NCI-H2196 (cell line): ENCODE results near the gene CEP350.
"Not testable (repeated sequence)": the region's sequence is repeated elsewhere in the genome, so short reads cannot be mapped to it uniquely, and the experiment has no call there.

Experiments used
- DNase-seq: peaks from one replicate; lab custom pipeline; 2025; ENCODE audit not compliant: unreplicated experiment; lab: John Stamatoyannopoulos, UW

The CEP350 gene

GRCh38 chr1:179984942-179985341 is 30.3 kb downstream of the CEP350 start:
- DNase-seq = no peak

- no peak for DNase-seq
Measured at GRCh38 chr1:179990847-179991246, 36.2 kb downstream of the CEP350 start.

DNA sequence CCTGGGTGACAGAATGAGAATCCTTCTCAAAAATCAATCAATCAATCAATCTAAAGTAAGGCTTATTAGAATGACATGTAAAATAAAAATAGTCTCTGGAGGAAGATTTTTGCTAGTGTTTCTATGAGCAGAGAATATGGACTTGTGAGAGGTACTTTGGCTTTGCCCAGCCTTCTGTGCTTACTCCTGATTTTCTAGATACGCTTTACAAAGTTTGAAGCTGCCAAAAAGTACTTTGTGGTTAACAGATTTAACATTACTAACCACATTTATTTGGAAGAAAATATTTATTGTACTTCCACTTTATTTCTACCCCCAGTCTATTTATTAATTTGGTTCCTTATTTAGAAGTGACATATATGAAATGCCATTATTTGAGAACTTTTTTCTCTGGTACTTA is 41.0 kb downstream of the CEP350 start:
- no peak for DNase-seq

DNA sequence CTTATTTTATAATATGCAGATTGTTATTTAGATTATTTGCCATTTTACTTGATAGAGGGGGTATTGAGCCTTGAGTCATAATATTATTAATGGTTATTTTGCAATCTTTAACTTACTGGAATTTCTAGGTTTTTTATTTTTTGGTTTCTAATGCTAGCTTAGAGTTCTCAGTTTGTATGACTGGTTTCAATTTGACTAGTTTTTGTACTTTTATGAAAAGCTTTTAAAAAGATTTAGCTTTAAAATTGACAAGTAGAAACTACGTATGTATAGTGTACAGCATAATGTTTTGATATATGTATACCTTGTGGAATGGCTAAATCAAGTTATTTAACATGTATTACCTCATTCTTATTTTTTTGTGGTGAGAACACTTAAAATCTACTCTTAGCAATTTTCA is 41.5 kb downstream of the CEP350 start:
- no peak for DNase-seq

- no peak for DNase-seq
Measured at GRCh38 chr1:180000575-180000974, 46.0 kb downstream of the CEP350 start.

GRCh38 chr1:180002437-180002836 is 47.8 kb downstream of the CEP350 start:
- no peak for DNase-seq

DNA sequence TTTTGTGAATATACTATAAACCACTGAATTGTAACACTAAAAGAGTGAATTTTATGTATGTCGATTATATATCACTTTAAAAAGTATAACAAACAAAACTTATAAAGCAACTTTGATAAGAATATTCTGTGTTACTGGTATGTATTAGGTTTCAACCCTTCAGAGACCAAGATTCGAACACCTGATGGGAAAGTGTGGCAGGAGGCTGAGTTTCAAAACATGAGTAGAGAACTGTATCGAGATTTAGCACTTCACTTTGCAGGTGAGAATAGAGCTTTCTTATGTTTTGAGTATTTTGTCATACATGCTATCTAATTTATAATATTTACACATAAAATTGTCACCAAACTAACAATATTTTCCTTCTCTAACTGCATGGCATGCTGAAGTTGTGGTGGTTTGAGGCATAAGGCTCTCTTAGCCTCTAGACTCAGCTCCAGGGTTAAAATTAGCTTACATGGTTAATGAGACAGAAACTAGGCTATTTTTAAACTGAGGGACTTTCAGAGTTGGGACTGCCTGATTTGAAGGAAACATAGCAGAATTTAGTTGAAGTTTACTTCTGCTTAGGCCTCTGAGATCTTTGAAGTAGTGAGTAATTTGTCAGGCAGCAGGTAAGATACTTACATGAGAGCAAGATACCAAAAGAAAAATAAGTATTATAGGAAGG is 48.6 kb downstream of the CEP350 start:
- no peak for DNase-seq

- not testable (repeated sequence) for DNase-seq
Measured at GRCh38 chr1:180006762-180007161, 52.2 kb downstream of the CEP350 start.

GRCh38 chr1:180020017-180020416 is 65.4 kb downstream of the CEP350 start:
- DNase-seq = no peak

DNA sequence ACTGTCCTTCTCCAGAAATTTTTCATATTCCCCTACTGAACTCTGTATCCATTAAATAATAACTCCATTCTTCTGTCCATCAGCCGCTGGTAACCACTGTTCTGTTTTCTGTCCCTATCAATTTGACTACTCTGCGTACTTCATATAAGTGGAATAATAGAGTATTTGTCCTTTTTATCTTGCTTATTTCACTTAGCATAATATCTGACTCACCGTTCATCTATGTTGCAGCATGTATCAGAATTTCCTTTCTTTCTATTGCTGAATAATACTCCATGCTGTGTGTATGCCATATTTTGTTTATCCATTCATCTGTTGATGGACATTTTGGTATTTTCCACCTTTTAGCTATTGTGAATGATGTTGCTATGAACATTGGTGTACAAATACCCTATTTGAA is 71.9 kb downstream of the CEP350 start:
- no peak for DNase-seq

- no peak for DNase-seq
Measured at GRCh38 chr1:180027949-180028445, 73.4 kb downstream of the CEP350 start.

DNA sequence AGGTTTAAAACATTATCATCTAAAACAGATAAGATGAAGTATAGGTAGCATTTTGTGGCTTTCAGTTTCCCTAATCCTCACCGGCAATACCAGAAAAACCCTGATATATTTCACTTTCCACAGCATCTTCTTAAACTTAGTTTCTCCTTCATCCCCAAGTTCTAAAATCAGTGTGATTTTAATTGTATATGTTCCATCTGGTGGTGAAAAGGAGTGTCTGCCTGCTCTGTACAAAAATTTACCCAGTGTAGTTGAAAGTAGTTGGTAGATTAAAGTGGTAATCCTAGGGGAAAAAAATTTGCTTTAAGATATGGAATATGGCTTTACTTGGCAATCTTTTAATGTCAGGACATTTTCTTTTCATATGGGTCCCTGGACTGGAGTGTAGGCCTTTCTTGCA is 74.3 kb downstream of the CEP350 start:
- no peak for DNase-seq

DNA sequence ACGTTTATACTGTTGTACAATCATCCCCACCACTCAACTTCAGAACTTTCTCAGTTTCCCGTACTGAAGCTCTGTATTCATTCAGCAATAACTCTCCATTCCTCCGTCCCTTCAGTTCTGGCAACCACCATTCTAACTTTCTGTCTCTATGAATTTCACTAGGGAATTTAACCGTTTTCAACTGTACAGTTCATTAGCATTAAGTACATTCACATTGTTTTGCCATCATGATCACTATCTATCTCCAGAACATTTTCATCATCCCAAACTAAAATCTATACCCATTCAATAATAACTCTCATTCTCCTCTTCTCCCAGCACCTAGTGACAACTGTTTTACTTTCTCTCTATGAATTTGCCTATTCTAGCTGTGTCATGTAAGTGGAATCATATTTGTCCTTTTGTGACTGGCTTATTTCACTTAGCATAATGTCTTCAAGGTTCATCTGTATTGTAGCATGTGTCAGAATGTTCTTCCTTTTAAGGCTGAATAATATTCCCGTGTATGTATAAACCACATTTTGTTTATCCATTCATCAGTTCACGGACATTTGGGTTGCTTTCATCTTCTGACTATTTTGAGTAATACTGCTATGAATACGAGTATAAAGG is 75.0 kb downstream of the CEP350 start:
- no peak for DNase-seq

- DNase-seq = no peak
Measured at GRCh38 chr1:180031664-180032063, 77.1 kb downstream of the CEP350 start.

DNA sequence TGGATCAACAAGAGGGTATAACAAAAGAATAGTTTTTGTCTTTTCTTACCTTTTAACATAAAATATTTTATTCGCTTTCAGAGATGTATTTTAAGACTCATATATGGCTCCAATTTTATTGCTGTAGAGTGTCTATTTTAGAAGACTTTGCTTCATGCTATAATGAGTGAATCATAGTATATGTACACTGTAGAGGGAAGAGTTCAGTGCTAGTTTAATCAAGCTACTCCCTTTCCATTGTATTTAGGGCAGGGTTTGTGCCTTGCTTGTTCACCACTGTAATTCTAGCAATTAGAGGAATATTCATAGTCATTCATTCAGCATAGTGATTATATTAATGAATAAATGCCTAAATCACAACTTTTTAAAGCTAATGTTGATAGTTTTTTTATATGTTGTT is 78.8 kb downstream of the CEP350 start:
- no peak for DNase-seq

DNA sequence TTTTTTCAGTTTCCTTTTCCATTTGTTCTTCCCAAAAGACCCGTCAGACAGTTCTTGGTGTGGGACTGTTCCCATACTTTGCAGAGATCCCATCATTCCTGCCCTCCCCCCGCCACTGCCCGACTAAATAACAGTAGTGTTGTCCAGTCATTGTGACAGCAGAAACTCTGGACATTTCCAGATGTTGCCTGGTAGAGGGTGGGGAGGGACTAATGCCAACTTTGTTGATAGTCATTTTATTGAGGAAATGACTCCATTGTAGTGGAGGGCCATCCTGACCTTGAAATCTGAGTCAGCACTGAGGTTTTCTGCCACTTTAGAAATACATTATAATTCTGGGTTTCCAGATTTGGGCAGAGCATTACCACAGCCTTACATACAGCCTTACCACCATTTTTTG is 85.4 kb downstream of the CEP350 start:
- DNase-seq = no peak

GRCh38 chr1:180041582-180041981 is 87.0 kb downstream of the CEP350 start:
- no peak for DNase-seq

DNA sequence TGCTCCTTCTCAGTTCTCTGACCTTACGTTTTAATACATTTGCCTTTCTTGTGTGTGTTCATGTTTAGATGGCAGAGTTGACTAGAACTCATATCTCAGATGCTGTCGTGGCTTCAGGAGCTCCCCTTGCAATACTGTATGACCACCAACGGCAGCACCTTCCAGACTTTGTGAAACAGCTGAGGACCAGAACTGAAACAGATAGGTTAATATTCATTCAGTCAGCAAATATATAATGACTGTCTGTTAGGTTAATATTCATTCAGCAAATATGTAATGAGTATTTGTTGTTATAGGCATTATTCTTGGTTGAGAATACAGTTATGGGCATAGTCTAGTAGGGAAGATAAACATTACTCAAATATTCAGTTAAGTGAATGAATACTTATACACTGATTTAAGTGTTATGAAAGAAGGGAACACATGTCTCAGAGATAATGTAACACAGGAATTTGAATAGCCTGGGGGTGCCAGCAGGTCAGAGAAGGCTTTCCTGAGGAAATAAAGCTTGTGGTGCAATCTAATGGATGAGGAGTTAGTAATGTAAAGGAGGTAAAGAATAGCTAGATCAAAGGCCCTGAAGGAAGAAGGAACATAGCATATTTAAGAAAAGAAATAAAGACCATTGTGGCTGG is 88.5 kb downstream of the CEP350 start:
- no peak for DNase-seq

DNA sequence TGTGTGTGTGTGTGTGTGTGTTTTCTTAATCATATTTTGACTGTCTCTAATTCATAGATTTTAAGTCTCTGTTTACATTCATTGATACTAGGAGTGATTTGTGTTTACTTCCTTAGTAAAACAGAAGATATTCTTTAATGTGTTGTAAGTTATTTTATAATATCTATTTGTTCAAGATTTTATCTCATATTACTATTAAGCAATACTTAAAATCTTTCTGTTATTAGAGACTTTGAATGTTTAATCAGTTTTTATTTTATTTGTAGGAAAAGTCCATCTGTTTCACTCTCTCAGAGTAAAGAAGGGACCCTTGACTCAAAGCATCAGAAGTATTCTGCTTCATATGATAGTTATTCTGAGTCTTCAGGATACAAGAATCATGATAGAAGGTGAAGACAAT is 89.2 kb downstream of the CEP350 start:
- no peak for DNase-seq

DNA sequence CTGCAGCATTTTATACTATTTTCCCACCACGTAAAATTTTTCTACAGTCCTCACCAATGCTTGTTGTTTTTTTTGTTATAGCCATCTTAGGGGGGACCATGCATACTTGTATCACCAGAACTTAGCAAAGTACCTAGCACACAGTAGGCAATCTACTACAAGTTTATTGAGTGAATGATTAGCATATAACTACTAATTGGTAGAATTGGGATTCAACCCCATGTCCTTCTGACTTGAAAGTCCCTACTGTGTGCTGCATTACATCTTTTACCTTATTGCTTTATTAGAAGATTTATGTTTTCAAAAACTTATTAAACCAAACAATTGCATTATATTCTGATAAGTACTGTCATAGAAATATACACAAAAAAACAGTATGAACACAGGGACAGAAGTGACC is 92.1 kb downstream of the CEP350 start:
- DNase-seq = no peak

DNA sequence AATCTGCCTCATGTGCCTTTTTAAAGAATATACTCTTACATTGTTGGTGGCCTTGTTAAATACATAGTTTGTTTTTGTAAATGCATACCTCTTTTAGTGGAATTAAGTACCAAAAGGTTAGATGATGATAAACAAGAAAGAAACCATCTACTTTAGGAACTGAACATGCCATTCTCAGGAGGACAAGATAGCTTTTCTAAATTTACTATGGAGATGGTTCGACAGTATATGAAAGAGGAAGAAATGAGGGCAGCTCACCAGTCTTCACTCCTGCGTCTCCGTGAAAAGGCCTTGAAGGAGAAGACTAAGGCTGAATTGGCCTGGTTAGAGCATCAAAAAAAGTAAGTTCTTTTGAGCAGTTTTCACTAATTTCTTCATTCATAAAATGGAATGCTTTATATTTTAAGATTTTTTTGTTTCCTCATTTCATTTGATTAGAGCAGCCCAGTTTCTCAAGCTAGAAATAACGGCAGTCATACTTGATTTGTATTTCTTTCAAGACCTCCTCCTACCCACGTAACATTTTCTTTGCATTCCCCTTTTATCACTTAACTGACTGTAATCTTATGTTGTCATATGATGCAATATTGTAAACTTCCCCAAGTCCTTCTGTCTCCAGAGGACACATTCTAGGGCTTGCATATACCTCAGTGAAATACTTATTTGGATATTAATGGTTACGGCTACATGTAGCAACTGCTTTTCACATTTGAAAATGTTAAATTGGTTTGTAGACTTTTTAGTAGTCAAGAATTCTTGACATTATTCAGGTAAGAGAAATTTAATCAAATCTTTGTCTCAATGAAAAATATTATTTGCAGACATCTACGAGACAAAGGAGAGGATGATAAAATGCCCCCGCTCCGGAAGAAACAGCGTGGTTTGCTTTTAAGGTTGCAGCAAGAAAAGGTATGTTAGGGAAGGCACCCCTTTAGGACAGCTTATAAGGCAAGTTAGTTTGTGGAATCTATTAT is 99.3 kb downstream of the CEP350 start:
- no peak for DNase-seq
